Stimulated activated CD8-positive, alpha-beta memory T cell treated with anti-CD3 and anti-CD28 coated beads, Interleukin-7, amount 100 ng/mL, for 4 hours (primary cell): ENCODE measurements around the gene DCAF11.

Source experiments
- DNase-seq, 2 donors: peaks; one replicate each; pipeline ENCODE4 v3.0.0-alpha.2; 2020; ENCODE audit warnings: low read depth in 2 of 2

Gene DCAF11

GRCh38 chr14:24114532-24115421 lies at the start of gene DCAF11, which contains the start of gene NRL:
TSS of gene DCAF11 (plus strand) at chr14:24114777. CDS start at chr14:24115595, 818 bp downstream.
TSS of gene NRL (minus strand) at chr14:24114949. CDS start at chr14:24082848, 32,101 bp downstream.
- DNase-seq, result peak; percentile 98 to 99

- no peak for DNase-seq
These were observed 49.7 kb upstream of the DCAF11 start for GRCh38 chr14:24064856-24065255.

- DNase-seq, result no peak
These were observed 49.2 kb upstream of the DCAF11 start for GRCh38 chr14:24065408-24065807.

GRCh38 chr14:24066496-24067132 lies 48.0 kb upstream of the DCAF11 start:
- no peak for DNase-seq

- no peak for DNase-seq
These were observed 47.2 kb upstream of the DCAF11 start for GRCh38 chr14:24067133-24068082.

GRCh38 chr14:24068711-24069410 lies 45.7 kb upstream of the DCAF11 start:
- no peak for DNase-seq

GRCh38 chr14:24069411-24069735 lies 45.2 kb upstream of the DCAF11 start:
- no peak for DNase-seq

- no peak for DNase-seq
These were observed 44.1 kb upstream of the DCAF11 start for GRCh38 chr14:24070285-24071143.

GRCh38 chr14:24071144-24071697 lies 43.4 kb upstream of the DCAF11 start, which contains the start of gene CPNE6:
TSS of gene CPNE6 (plus strand) at chr14:24071562. CDS start at chr14:24072937, 1,375 bp downstream.
- DNase-seq, result no peak

- DNase-seq, result no peak
These were observed 42.6 kb upstream of the DCAF11 start for GRCh38 chr14:24071836-24072430.

- DNase-seq, result no peak
These were observed 42.1 kb upstream of the DCAF11 start for GRCh38 chr14:24072436-24072835.

GRCh38 chr14:24072881-24073877 lies 41.4 kb upstream of the DCAF11 start:
- DNase-seq, result no peak

- no peak for DNase-seq
These were observed 39.7 kb upstream of the DCAF11 start for GRCh38 chr14:24074625-24075484.

- no peak for DNase-seq
These were observed 38.9 kb upstream of the DCAF11 start for GRCh38 chr14:24075485-24076301.

GRCh38 chr14:24076302-24076601 lies 38.3 kb upstream of the DCAF11 start:
- no peak for DNase-seq

- DNase-seq, result no peak
These were observed 37.5 kb upstream of the DCAF11 start for GRCh38 chr14:24077086-24077485.

- DNase-seq, result no peak
These were observed 36.4 kb upstream of the DCAF11 start for GRCh38 chr14:24078146-24078545.
